Natural killer cell (primary cell): ENCODE measurements around the gene PRKG1. TPM values are rescaled to one million over a fixed set of nuclear protein-coding genes. Genes with fewer than 3 reads are reported as not detected.

Source experiments
- ATAC-seq, 3 donors: fragments of 150-1000 bp in 2 of 3; fragments of 200-7000 bp in 1 of 3; cut with Tn5 transposase; 1 replicate in 1 of 3; 2 replicates in 2 of 3; pipeline ENCODE4 v1.10.0; 2021; ENCODE audit warnings: mild to moderate bottlenecking in 2 of 3, moderate library complexity in 2 of 3
- DNase-seq, 2 donors: peaks; one replicate each; pipeline versions ENCODE4 v3.0.0 to v3.0.0-alpha.2; 2013 to 2021; ENCODE audit warnings: mixed read lengths in 1 of 2
- H3K27ac ChIP-seq: one replicate; pipeline ENCODE4 v1.5.1; 2013; ENCODE audit warnings: mild to moderate bottlenecking, low read length
- H3K27me3 ChIP-seq: one replicate; pipeline ENCODE4 v1.6.1; 2013; ENCODE audit warnings: low read length; ENCODE audit not compliant: control insufficient read depth, insufficient read depth
- H3K36me3 ChIP-seq: one replicate; pipeline ENCODE4 v1.6.1; 2013; ENCODE audit warnings: low read length; ENCODE audit not compliant: control insufficient read depth, insufficient read depth
- H3K4me1 ChIP-seq: one replicate; pipeline ENCODE4 v1.6.1; 2013; ENCODE audit warnings: low read length; ENCODE audit not compliant: control insufficient read depth, insufficient read depth
- H3K4me3 ChIP-seq: one replicate; pipeline ENCODE4 v1.5.1; 2013; ENCODE audit warnings: low read length
- H3K9me3 ChIP-seq: one replicate; pipeline ENCODE4 v1.6.1; 2013; ENCODE audit warnings: low read length; ENCODE audit not compliant: control insufficient read depth, insufficient read depth
- H3K27ac Mint-ChIP-seq, 2 donors: one replicate each; pipeline ENCODE4 v1.8.0; 2022; ENCODE audit warnings: mild to moderate bottlenecking in 2 of 2, mixed read lengths in 2 of 2, moderate library complexity in 1 of 2
- H3K27me3 Mint-ChIP-seq, 2 donors: one replicate each; pipeline ENCODE4 v1.8.0; 2022; ENCODE audit warnings: low read depth in 2 of 2, mixed read lengths in 2 of 2
- H3K36me3 Mint-ChIP-seq: one replicate; pipeline ENCODE4 v1.8.0; 2022; ENCODE audit warnings: mixed read lengths
- H3K4me1 Mint-ChIP-seq, 2 donors: one replicate each; pipeline ENCODE4 v1.8.0; 2022; ENCODE audit warnings: mixed read lengths in 2 of 2
- H3K4me3 Mint-ChIP-seq: one replicate; pipeline ENCODE4 v1.8.0; 2022; ENCODE audit warnings: mild to moderate bottlenecking, moderate library complexity, mixed read lengths
- H3K9me3 Mint-ChIP-seq, 2 donors: one replicate each; pipeline ENCODE4 v1.8.0; 2022; ENCODE audit warnings: mixed read lengths in 2 of 2
- CTCF ChIP-seq: fragments of 200-600 bp; IDR thresholded peaks from one replicate; pipeline ENCODE4 v1.8.0; 2022; ENCODE audit warnings: antibody characterized with exemption
- WGBS: methylation state at CpG from one replicate; pipeline ENCODE4 v1.1.7; 2013; ENCODE audit warnings: missing lambda C conversion rate; ENCODE audit not compliant: insufficient coverage; 5-methylcytosine and 5-hydroxymethylcytosine counted together
- intact Hi-C: fragments of 100-400 bp; cut with micrococcal nuclease; formaldehyde crosslinking; loops from one replicate; pipeline ENCODE4 v1.14.2; 2022
- total RNA-seq, 4 donors: library from RNA; stranded (reverse); fragments of 120-200 nt in 1 of 4; gene quantifications; one replicate each; pipeline versions ENCODE4 v1.2.3 to v1.2.4, GENCODE V29; 2013 to 2022

PRKG1 gene
- total RNA-seq, 3 donors from 2014 or later (not counting 1 experiment from before 2014, with no cell fraction given), result 0.23 to 0.41 (median 0.35) TPM

- Mint-ChIP-seq H3K36me3 (peaks cover 7% of the 10 kb centered on the region), H3K4me3 (peak overlapping the region; percentile 45), H3K27ac (peak overlapping the region; percentile 58 to 98), H3K9me3 (no peaks in the 10 kb centered on the region), H3K4me1 (peaks cover 50 to 55% of the 10 kb centered on the region in 2 donors), H3K27me3 (no peaks in the 10 kb centered on the region)
- H3K4me3 ChIP-seq, result no peak overlapping the region
- no peak overlapping the region for H3K27ac ChIP-seq
- H3K4me1 ChIP-seq, result peaks cover 24% of the 10 kb centered on the region
- WGBS, result 86% methylated on average over 1 of the region's 1 CpG
- intact Hi-C loops, result loop anchor here (10.0 kb wide), 2 partner anchors 179 to 1071 kb away; partner anchors contain the start of gene SGMS1
- H3K27me3 ChIP-seq, result no peaks in the 10 kb centered on the region
- DNase-seq (no peak), ATAC-seq (no peak)
- peaks cover 10% of the 10 kb centered on the region for H3K36me3 ChIP-seq
- H3K9me3 ChIP-seq, result no peaks in the 10 kb centered on the region
- no peak for TF ChIP-seq CTCF
Observed at GRCh38 chr10:51696251-51696650, 622.0 kb downstream of the PRKG1 start.

- ATAC-seq (no peak), DNase-seq (peak in 1 of 2 donors; percentile 7)
- no peak for TF ChIP-seq CTCF
- Histone ChIP-seq H3K9me3 (no peaks in the 10 kb centered on the region), H3K4me1 (peaks cover 24% of the 10 kb centered on the region), H3K4me3 (peak overlapping the region; percentile 78), H3K27ac (peak overlapping the region; percentile 93), H3K27me3 (no peaks in the 10 kb centered on the region), H3K36me3 (peaks cover 10% of the 10 kb centered on the region)
- no peaks in the 10 kb centered on the region for H3K27me3 Mint-ChIP-seq
- peak overlapping the region; percentile 99 for H3K4me3 Mint-ChIP-seq
- intact Hi-C loops, result loop anchor here (10.0 kb wide), 2 partner anchors 176 to 1074 kb away; partner anchors contain the start of gene SGMS1
- no peaks in the 10 kb centered on the region for H3K9me3 Mint-ChIP-seq
- peak overlapping the region; percentile 98 to 100 for H3K27ac Mint-ChIP-seq
- H3K4me1 Mint-ChIP-seq, result peaks cover 50 to 55% of the 10 kb centered on the region in 2 donors
- 88% methylated on average over 8 of the region's 8 CpGs for WGBS
- H3K36me3 Mint-ChIP-seq, result peaks cover 7% of the 10 kb centered on the region
Observed at GRCh38 chr10:51698473-51699063, 624.3 kb downstream of the PRKG1 start.

DNA sequence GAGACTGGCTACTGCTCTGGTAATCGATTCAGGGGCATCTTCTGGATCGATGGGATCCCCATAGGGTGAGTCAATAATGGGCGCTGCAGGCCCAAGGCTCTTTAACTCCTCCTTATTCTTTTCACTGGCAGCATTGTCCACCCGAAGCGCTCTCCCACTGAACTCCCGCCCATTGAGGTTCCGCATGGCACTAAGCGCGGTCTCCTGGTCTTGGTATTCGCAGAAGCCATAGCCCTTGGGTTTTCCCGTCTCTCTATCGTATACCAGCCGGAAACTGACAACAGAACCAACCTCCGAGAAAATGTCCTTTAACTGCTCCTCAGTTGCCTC, 624.8 kb downstream of the PRKG1 start:
- peak overlapping the region; percentile 99 for H3K4me3 Mint-ChIP-seq
- peaks cover 7% of the 10 kb centered on the region for H3K36me3 Mint-ChIP-seq
- Histone ChIP-seq H3K36me3 (peaks cover 10% of the 10 kb centered on the region), H3K4me3 (peak overlapping the region; percentile 78), H3K9me3 (no peaks in the 10 kb centered on the region), H3K4me1 (peaks cover 24% of the 10 kb centered on the region), H3K27ac (peak overlapping the region; percentile 93), H3K27me3 (no peaks in the 10 kb centered on the region)
- H3K9me3 Mint-ChIP-seq, result no peaks in the 10 kb centered on the region
- ATAC-seq (peak; percentile 44 to 51 (median 50)), DNase-seq (no peak)
- no peaks in the 10 kb centered on the region for H3K27me3 Mint-ChIP-seq
- under 1% methylated on average over 14 of the region's 14 CpGs for WGBS
- intact Hi-C loops, result loop anchor here (10.0 kb wide), 2 partner anchors 176 to 1074 kb away; partner anchors contain the start of gene SGMS1
- peak overlapping the region; percentile 98 to 100 for H3K27ac Mint-ChIP-seq
- H3K4me1 Mint-ChIP-seq, result peaks cover 50 to 55% of the 10 kb centered on the region in 2 donors
- no peak for TF ChIP-seq CTCF
